Stomach (tissue), 4 donors: ENCODE results near the gene SGTA.

Experiments
- CTCF ChIP-seq, 7 experiments: fragments of 450-650 bp in 4 of 7; fragments of 200-600 bp in 3 of 7; sonication (generic) in 3 of 7; IDR thresholded peaks; one replicate each; pipeline ENCODE4 v1.5.1; 2016 to 2019; ENCODE audit warnings: antibody characterized with exemption in 7 of 7, control low read depth in 2 of 7, mild to moderate bottlenecking in 1 of 7
- EP300 ChIP-seq: sonication (generic); formaldehyde crosslinking; IDR thresholded peaks from one replicate; pipeline ENCODE4 v1.6.1; 2017; ENCODE audit warnings: antibody characterized with exemption
- POLR2AphosphoS5 ChIP-seq, 3 donors: sonication (generic); formaldehyde crosslinking; IDR thresholded peaks; one replicate each; pipeline ENCODE4 v1.6.1; 2016; ENCODE audit warnings: antibody characterized with exemption in 3 of 3

- TF ChIP-seq CTCF (IDR thresholded peaks at IDR 0.05) (no peak), POLR2AphosphoS5 (IDR thresholded peaks at IDR 0.05) (no peak), EP300 (no peak)
Observed at GRCh38 chr19:2723345-2723715, 59.7 kb downstream of the SGTA start.
